K562 (cell line): Measurements from ENCODE around the gene KRTAP2-4. TPM values are rescaled to one million over a fixed set of nuclear protein-coding genes. Genes with fewer than 3 reads are reported as not detected.
"Not testable (repeated sequence)": the region's sequence is repeated elsewhere in the genome, so short reads cannot be mapped to it uniquely, and the experiment has no call there.

Experiments used
- ATAC-seq: fragments of 200-7000 bp; cut with Tn5 transposase; 3 replicates; pipeline ENCODE4 v1.9.1; 2020; ENCODE audit warnings: moderate library complexity
- BruUV-seq: library from RNA; stranded (reverse); fragments of 400-500 nt; replicated peaks from 2 replicates; lab custom pipeline; 2021; lab: Mats Ljungman, UMichigan
- CTCF ChIA-PET: fragments of 300-600 bp; formaldehyde crosslinking; extraction: SDS; loops from one replicate; lab custom pipeline; 2021; ENCODE audit warnings: low intra/inter-chr PET ratio; lab: Yijun Ruan, JAX
- POLR2A ChIA-PET: fragments of 300-600, 350-650 bp; sonication (Branson Sonifier 250); formaldehyde crosslinking; extraction: SDS; loops from one replicate; lab custom pipeline; 2021; ENCODE audit warnings: antibody characterized with exemption, inconsistent platforms; lab: Yijun Ruan, JAX
- DNase-seq, 4 experiments: peaks; one replicate each; pipeline versions ENCODE4 v3.0.0 to v3.0.0-alpha.2; 2011 to 2018; ENCODE audit warnings: low spot score in 3 of 4, mixed read lengths in 3 of 4; ENCODE audit errors: extremely low read depth in 1 of 4
- FAIRE-seq: peaks from 2 replicates; lab custom pipeline; 2011; peaks lifted over from hg19 to GRCh38; lab: Jason Lieb, UNC
- H2AFZ ChIP-seq: 2 replicates; pipeline ENCODE4 v1.6.0; 2011; ENCODE audit warnings: low read depth, low read length, control low read depth, inconsistent platforms
- H3K27ac ChIP-seq: fragments of 200-600 bp; 3 replicates; pipeline ENCODE4 v1.8.0; 2011; ENCODE audit warnings: low read depth, mild to moderate bottlenecking, control low read depth, inconsistent platforms, low read length, moderate library complexity, mixed read lengths; ENCODE audit errors: extremely low read depth
- H3K27me3 ChIP-seq, 2 experiments: fragments of 300-600 bp in 1 of 2; 2 replicates in 1 of 2; 3 replicates in 1 of 2; pipeline versions ENCODE4 v1.6.0 to v1.8.0; 2011; ENCODE audit warnings: inconsistent platforms in 2 of 2, low read length in 2 of 2, mild to moderate bottlenecking in 1 of 2, mixed read lengths in 1 of 2, moderate library complexity in 1 of 2; ENCODE audit not compliant: control insufficient read depth in 2 of 2, insufficient read depth in 2 of 2
- H3K36me3 ChIP-seq: fragments of 300-600 bp; 3 replicates; pipeline ENCODE4 v1.8.0; 2011; ENCODE audit warnings: mild to moderate bottlenecking, low read length, inconsistent platforms; ENCODE audit not compliant: control insufficient read depth, insufficient read depth
- H3K4me1 ChIP-seq, 2 experiments: fragments of 200-600 bp in 1 of 2; replicated peaks in 1 of 2; 2 replicates in 1 of 2; 3 replicates in 1 of 2; pipeline versions ENCODE4 v1.5.1 to v1.8.0; 2011; ENCODE audit warnings: inconsistent platforms in 2 of 2, low read length in 2 of 2, mild to moderate bottlenecking in 1 of 2, mixed read lengths in 1 of 2, moderate library complexity in 1 of 2; ENCODE audit not compliant: control insufficient read depth in 2 of 2, insufficient read depth in 2 of 2
- H3K4me2 ChIP-seq: 2 replicates; pipeline ENCODE4 v1.6.1; 2011; ENCODE audit warnings: low read length, control low read depth, inconsistent platforms, mixed read lengths; ENCODE audit not compliant: insufficient read depth
- H3K4me3 ChIP-seq: fragments of 200-600 bp; sonication (generic), shearing (Covaris generic); 2 replicates; pipeline ENCODE4 v1.5.1; 2016; ENCODE audit warnings: control low read depth, inconsistent platforms
- H3K79me2 ChIP-seq: fragments of 200-600 bp; 3 replicates; pipeline ENCODE4 v1.8.0; 2011; ENCODE audit warnings: low read length, inconsistent platforms; ENCODE audit not compliant: control insufficient read depth, insufficient read depth
- H3K9ac ChIP-seq, 2 experiments: 2 replicates each; pipeline versions ENCODE4 v1.6.0 to v1.6.1; 2011; ENCODE audit warnings: low read depth in 2 of 2, low read length in 2 of 2, control low read depth in 1 of 2, inconsistent platforms in 1 of 2, mild to moderate bottlenecking in 1 of 2, mixed read lengths in 1 of 2; ENCODE audit not compliant: insufficient read depth in 1 of 2
- H3K9me1 ChIP-seq: one replicate; pipeline ENCODE4 v1.6.0; 2011; ENCODE audit warnings: inconsistent platforms, mild to moderate bottlenecking, low read length, moderate library complexity; ENCODE audit not compliant: control insufficient read depth, insufficient read depth
- H3K9me3 ChIP-seq: replicated peaks from 2 replicates; pipeline ENCODE4 v1.5.1; 2011; ENCODE audit warnings: low read depth, low read length, inconsistent platforms; ENCODE audit not compliant: control insufficient read depth, insufficient read depth
- H4K20me1 ChIP-seq: replicated peaks from 2 replicates; pipeline ENCODE4 v1.6.1; 2011; ENCODE audit warnings: low read length, inconsistent platforms, mixed read lengths; ENCODE audit not compliant: control insufficient read depth, insufficient read depth
- ARNT ChIP-seq, 2 experiments: fragments of 450-650 bp; IDR thresholded peaks; 2 replicates each; pipeline ENCODE4 v1.6.1; 2016; ENCODE audit warnings: mild to moderate bottlenecking in 1 of 2
- CREB1 ChIP-seq, 2 experiments: sonication (generic) in 1 of 2; formaldehyde crosslinking in 1 of 2; IDR thresholded peaks; 2 replicates each; pipeline versions ENCODE4 v1.6.1 to v1.8.0; 2012 to 2022; ENCODE audit warnings: inconsistent platforms in 1 of 2, mild to moderate bottlenecking in 1 of 2, missing genetic modification reagents in 1 of 2, moderate library complexity in 1 of 2
- DIDO1 ChIP-seq: fragments of 450-650 bp; IDR thresholded peaks from 2 replicates; pipeline ENCODE4 v1.6.1; 2016; ENCODE audit warnings: low read depth, missing biosample characterization, missing genetic modification characterization
- ETS2 ChIP-seq: IDR thresholded peaks from 2 replicates; pipeline ENCODE4 v1.6.1; 2016; ENCODE audit warnings: borderline replicate concordance, missing genetic modification characterization, mild to moderate bottlenecking, moderate library complexity, missing compliant biosample characterization; ENCODE audit not compliant: poor library complexity, severe bottlenecking
- PCBP1 ChIP-seq: fragments of 200-400 bp; formaldehyde crosslinking; IDR thresholded peaks from 2 replicates; pipeline ENCODE4 v1.6.1; 2018; ENCODE audit warnings: mild to moderate bottlenecking, low read depth, low read length; ENCODE audit not compliant: poor library complexity, severe bottlenecking
- POLR3G ChIP-seq: IDR thresholded peaks from 2 replicates; pipeline ENCODE4 v1.6.1; 2011; ENCODE audit not compliant: insufficient read length, insufficient replicate concordance; ENCODE audit errors: extremely low read depth
- ZNF124 ChIP-seq: sonication (generic); formaldehyde crosslinking; IDR thresholded peaks from 2 replicates; pipeline ENCODE4 v1.8.1; 2022; ENCODE audit warnings: missing genetic modification reagents
- ZNF324 ChIP-seq: fragments of 250-450 bp; sonication (Bioruptor Pico); IDR thresholded peaks from 2 replicates; pipeline ENCODE4 v1.4.0; 2020; ENCODE audit warnings: mild to moderate bottlenecking
- whole genome bisulfite sequencing: fragments of 100-300 bp; shearing (Covaris generic); methylation state at CpG from one replicate; pipeline ENCODE4 v1.1.6; 2016; ENCODE audit warnings: low coverage, mixed read lengths; ENCODE audit not compliant: insufficient coverage; ENCODE audit errors: missing lambda C conversion rate; 5-methylcytosine and 5-hydroxymethylcytosine counted together
- in situ Hi-C: fragments of 300-500 bp; cut with MboI; formaldehyde crosslinking; loops from 4 replicates; pipeline ENCODE4 v1.15.0; 2018; ENCODE audit warnings: inconsistent platforms, mixed read lengths
- intact Hi-C: fragments of 100-400 bp; cut with micrococcal nuclease; formaldehyde crosslinking; loops from 2 replicates; pipeline ENCODE4 v1.14.2; 2022
- polyA plus RNA-seq, 8 experiments: library from polyadenylated mRNA; depleted of rRNA in 4 of 8; stranded (reverse) in 5 of 8; unstranded in 3 of 8; fragments of >200 nt; fragmentation: Nextera tagmentation in 2 of 8; fragmentation: Illumina TruSeq in 1 of 8; extraction: Ambion mirVana in 2 of 8; extraction: Trizol in 1 of 8; gene quantifications; 2 replicates each; pipeline versions ENCODE4 v1.2.1 to v1.2.3, GENCODE V29; 2011 to 2014; ENCODE audit warnings: inconsistent platforms in 1 of 8, missing spikeins in 1 of 8
- total RNA-seq, 7 experiments: library from RNA; depleted of rRNA in 6 of 7; stranded (reverse); fragments of >200 nt in 6 of 7; fragmentation: Illumina TruSeq in 2 of 7; extraction: Trizol in 2 of 7; gene quantifications; 2 replicates each; pipeline versions ENCODE4 v1.2.1 to v1.2.3, GENCODE V29; 2011 to 2021; ENCODE audit warnings: low replicate concordance in 1 of 7
- TF ChIP-seq, protein P1 (sequence below): sonication (generic); formaldehyde crosslinking; IDR thresholded peaks from 2 replicates; pipeline ENCODE4 v1.8.1; 2023; ENCODE audit warnings: mild to moderate bottlenecking, missing genetic modification reagents, moderate library complexity
- TF ChIP-seq, protein P2 (sequence below): sonication (generic); formaldehyde crosslinking; IDR thresholded peaks from 2 replicates; pipeline ENCODE4 v1.8.0; 2022; ENCODE audit warnings: mild to moderate bottlenecking, low read depth, missing genetic modification reagents
- TF ChIP-seq, protein P3 (sequence below): IDR thresholded peaks from 3 replicates; pipeline ENCODE4 v1.6.1; 2011; ENCODE audit warnings: borderline replicate concordance, mild to moderate bottlenecking; ENCODE audit not compliant: insufficient read length, insufficient read depth

Gene KRTAP2-4
- total and polyA plus RNA-seq, 9 of the 15 experiments (the other 6 are each of a cell fraction or from before 2014, with no cell fraction given): not detected

DNA sequence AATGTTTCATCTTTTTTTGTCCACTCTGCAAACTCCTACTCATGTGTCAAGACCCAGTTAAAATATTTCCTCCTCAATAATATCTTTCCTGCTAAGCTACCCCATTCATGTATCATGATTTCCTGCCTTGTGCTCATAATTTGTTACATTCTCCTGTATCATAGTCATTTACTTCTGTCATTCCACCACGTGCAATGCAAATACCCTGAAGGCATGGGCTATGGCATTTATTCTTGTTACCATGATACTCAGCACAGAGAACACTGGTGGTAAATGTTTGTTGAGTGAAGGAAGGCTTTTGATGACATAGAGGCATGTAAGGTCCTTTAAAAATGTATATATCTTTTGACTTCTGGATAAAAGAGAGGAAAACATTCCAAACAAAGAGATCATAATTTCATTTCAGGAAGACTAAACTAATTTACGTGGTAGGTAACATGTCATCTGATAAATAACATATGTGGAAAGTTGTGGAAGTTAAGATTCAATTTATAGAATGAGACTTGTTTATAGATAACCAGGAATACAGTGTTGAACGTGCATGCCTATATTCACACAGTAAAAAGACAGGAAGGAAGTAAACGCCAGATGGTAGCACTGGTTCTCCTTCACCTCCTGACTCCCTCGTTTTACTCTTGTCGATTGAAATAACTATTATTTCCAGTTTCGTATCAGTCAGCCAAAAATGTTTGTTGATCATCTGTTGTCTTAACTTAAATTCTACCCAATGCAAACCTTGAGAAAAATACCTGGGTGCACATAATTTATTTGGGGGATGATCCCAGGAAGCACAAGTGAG lies 34.2 kb upstream of the KRTAP2-4 start:
- H2AFZ ChIP-seq, CTCF ChIA-PET, H3K79me2 ChIP-seq, H3K9me1 ChIP-seq, H3K36me3 ChIP-seq, H3K4me3 ChIP-seq, H3K4me2 ChIP-seq, FAIRE-seq, H3K27me3 ChIP-seq, in situ Hi-C loops, H3K9ac ChIP-seq, H4K20me1 ChIP-seq, H3K9me3 ChIP-seq, H3K27ac ChIP-seq, H3K4me1 ChIP-seq, intact Hi-C loops, POLR2A ChIA-PET, ATAC-seq, BruUV-seq, DNase-seq: not testable (repeated sequence)
- 0% methylated on average over 6 of the region's 7 CpGs for WGBS

DNA sequence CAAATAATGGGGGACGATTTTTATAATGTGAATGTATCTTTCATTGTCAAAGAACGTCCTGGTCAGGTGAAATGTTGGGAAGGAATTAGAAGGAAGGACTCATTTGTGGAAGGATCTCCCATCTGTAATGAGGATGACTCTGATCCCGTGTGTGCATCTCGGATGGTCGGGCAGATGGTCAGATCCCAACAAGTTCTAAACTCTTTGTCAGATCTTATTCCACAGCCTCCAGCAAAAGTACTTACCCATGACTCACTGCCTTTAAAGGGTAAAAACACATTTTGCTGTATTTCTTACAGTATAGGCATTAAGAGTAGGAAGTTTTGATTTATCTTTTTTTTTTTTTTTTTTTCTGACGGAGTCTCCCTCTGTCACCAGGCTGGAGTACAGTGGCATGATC lies 32.8 kb upstream of the KRTAP2-4 start:
- H3K79me2 ChIP-seq: no peaks in the 10 kb centered on the region
- POLR2A ChIA-PET: no interaction called here
- in situ Hi-C loops (no loop called here), intact Hi-C loops (no loop called here)
- DNase-seq: no peak
- no peak overlapping the region for H3K9ac ChIP-seq
- no peaks in the 10 kb centered on the region for H3K9me3 ChIP-seq
- H3K4me3 ChIP-seq: no peak overlapping the region
- H4K20me1 ChIP-seq: no peaks in the 10 kb centered on the region
- FAIRE-seq: no peak
- no peaks in the 10 kb centered on the region for H3K4me1 ChIP-seq
- no peaks in the 10 kb centered on the region for H3K9me1 ChIP-seq
- H3K27ac ChIP-seq: no peak overlapping the region
- no peak overlapping the region for H3K4me2 ChIP-seq
- ATAC-seq: no peak
- CTCF ChIA-PET: no interaction called here
- H3K36me3 ChIP-seq: no peaks in the 10 kb centered on the region
- peaks cover 0 to 7% of the 10 kb centered on the region in 2 experiments; a peak in 1 of 5 replicates for H3K27me3 ChIP-seq
- H2AFZ ChIP-seq: no peak overlapping the region
- 0% methylated on average over 5 of the region's 6 CpGs for WGBS
- no TSS peak for BruUV-seq
- TF ChIP-seq, protein P1, sequence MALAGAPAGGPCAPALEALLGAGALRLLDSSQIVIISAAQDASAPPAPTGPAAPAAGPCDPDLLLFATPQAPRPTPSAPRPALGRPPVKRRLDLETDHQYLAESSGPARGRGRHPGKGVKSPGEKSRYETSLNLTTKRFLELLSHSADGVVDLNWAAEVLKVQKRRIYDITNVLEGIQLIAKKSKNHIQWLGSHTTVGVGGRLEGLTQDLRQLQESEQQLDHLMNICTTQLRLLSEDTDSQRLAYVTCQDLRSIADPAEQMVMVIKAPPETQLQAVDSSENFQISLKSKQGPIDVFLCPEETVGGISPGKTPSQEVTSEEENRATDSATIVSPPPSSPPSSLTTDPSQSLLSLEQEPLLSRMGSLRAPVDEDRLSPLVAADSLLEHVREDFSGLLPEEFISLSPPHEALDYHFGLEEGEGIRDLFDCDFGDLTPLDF (CRISPR knock-in tag): no peak
- TF ChIP-seq ZNF324 (CRISPR knock-in tag) (no peak), ARNT (IDR thresholded peaks at IDR 0.05) (no peak), POLR3G (no peak), DIDO1 (tag) (no peak), ETS2 (tag) (no peak), PCBP1 (no peak), ZNF124 (CRISPR knock-in tag) (no peak), CREB1 (IDR thresholded peaks at IDR 0.05) (no peak), CREB1 (CRISPR knock-in tag; IDR thresholded peaks at IDR 0.05) (no peak)
- TF ChIP-seq, protein P2, sequence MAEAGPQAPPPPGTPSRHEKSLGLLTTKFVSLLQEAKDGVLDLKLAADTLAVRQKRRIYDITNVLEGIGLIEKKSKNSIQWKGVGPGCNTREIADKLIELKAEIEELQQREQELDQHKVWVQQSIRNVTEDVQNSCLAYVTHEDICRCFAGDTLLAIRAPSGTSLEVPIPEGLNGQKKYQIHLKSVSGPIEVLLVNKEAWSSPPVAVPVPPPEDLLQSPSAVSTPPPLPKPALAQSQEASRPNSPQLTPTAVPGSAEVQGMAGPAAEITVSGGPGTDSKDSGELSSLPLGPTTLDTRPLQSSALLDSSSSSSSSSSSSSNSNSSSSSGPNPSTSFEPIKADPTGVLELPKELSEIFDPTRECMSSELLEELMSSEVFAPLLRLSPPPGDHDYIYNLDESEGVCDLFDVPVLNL: no peak
- TF ChIP-seq, protein P3, sequence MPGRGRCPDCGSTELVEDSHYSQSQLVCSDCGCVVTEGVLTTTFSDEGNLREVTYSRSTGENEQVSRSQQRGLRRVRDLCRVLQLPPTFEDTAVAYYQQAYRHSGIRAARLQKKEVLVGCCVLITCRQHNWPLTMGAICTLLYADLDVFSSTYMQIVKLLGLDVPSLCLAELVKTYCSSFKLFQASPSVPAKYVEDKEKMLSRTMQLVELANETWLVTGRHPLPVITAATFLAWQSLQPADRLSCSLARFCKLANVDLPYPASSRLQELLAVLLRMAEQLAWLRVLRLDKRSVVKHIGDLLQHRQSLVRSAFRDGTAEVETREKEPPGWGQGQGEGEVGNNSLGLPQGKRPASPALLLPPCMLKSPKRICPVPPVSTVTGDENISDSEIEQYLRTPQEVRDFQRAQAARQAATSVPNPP: no peak
